MV-4-11 (cell line): ENCODE measurements around the gene AP2A2.

Source experiments
- DNase-seq: peaks from one replicate; lab custom pipeline; 2025; lab: John Stamatoyannopoulos, UW

AP2A2 gene

GRCh38 chr11:996681-997080 is 71.0 kb downstream of the AP2A2 start:
- no peak for DNase-seq

GRCh38 chr11:997907-998306 is 72.2 kb downstream of the AP2A2 start:
- no peak for DNase-seq

- no peak for DNase-seq
These were observed 73.3 kb downstream of the AP2A2 start for GRCh38 chr11:999009-999408.

GRCh38 chr11:1000357-1001278 is 74.9 kb downstream of the AP2A2 start:
- no peak for DNase-seq

- no peak for DNase-seq
These were observed 76.1 kb downstream of the AP2A2 start for GRCh38 chr11:1001617-1002405.

- DNase-seq = no peak
These were observed 76.8 kb downstream of the AP2A2 start for GRCh38 chr11:1002406-1002984.

- no peak for DNase-seq
These were observed 77.5 kb downstream of the AP2A2 start for GRCh38 chr11:1003159-1003558.

GRCh38 chr11:1005928-1006327 is 80.3 kb downstream of the AP2A2 start:
- DNase-seq = no peak

GRCh38 chr11:1006762-1007161 is 81.1 kb downstream of the AP2A2 start:
- no peak for DNase-seq

- DNase-seq = no peak
These were observed 81.6 kb downstream of the AP2A2 start for GRCh38 chr11:1007279-1007678.

- no peak for DNase-seq
These were observed 82.5 kb downstream of the AP2A2 start for GRCh38 chr11:1008001-1008802.

GRCh38 chr11:1008803-1009145 is 83.1 kb downstream of the AP2A2 start:
- no peak for DNase-seq

GRCh38 chr11:1009371-1009770 is 83.7 kb downstream of the AP2A2 start:
- no peak for DNase-seq

GRCh38 chr11:1009991-1010390 is 84.3 kb downstream of the AP2A2 start:
- DNase-seq = no peak

- no peak for DNase-seq
These were observed 85.1 kb downstream of the AP2A2 start for GRCh38 chr11:1010551-1011319.

GRCh38 chr11:1011320-1011698 is 85.6 kb downstream of the AP2A2 start:
- DNase-seq = no peak

- no peak for DNase-seq
These were observed 86.6 kb downstream of the AP2A2 start for GRCh38 chr11:1012291-1012690.

GRCh38 chr11:1012740-1013630 is 87.3 kb downstream of the AP2A2 start:
- no peak for DNase-seq

- no peak for DNase-seq
These were observed 87.9 kb downstream of the AP2A2 start for GRCh38 chr11:1013631-1013935.

GRCh38 chr11:1014276-1014675 is 88.6 kb downstream of the AP2A2 start:
- no peak for DNase-seq
